Activated T-cell treated with anti-CD3 and anti-CD28 coated beads, Interleukin-2, amount 50 U/mL, for 24 hours (primary cell): ENCODE data around the gene RPS6KC1.
"Not testable (repeated sequence)": the region's sequence is repeated elsewhere in the genome, so short reads cannot be mapped to it uniquely, and the experiment has no call there.

Experiments used
- DNase-seq: peaks from one replicate; pipeline ENCODE4 v3.0.0-alpha.2; 2020
- H3K27ac Mint-ChIP-seq: 2 replicates; pipeline ENCODE4 v1.8.0; 2020; ENCODE audit warnings: mild to moderate bottlenecking, mixed read lengths
- H3K27me3 Mint-ChIP-seq: 2 replicates; pipeline ENCODE4 v1.8.0; 2020; ENCODE audit warnings: mixed read lengths
- H3K36me3 Mint-ChIP-seq: 2 replicates; pipeline ENCODE4 v1.8.0; 2020; ENCODE audit warnings: low read depth, mixed read lengths
- H3K4me1 Mint-ChIP-seq: 2 replicates; pipeline ENCODE4 v1.8.0; 2020; ENCODE audit warnings: low read depth, mixed read lengths
- H3K4me3 Mint-ChIP-seq: 2 replicates; pipeline ENCODE4 v1.8.0; 2020; ENCODE audit warnings: mild to moderate bottlenecking, moderate library complexity, mixed read lengths
- H3K9me3 Mint-ChIP-seq: 2 replicates; pipeline ENCODE4 v1.8.0; 2020; ENCODE audit warnings: mixed read lengths

RPS6KC1 gene

DNA sequence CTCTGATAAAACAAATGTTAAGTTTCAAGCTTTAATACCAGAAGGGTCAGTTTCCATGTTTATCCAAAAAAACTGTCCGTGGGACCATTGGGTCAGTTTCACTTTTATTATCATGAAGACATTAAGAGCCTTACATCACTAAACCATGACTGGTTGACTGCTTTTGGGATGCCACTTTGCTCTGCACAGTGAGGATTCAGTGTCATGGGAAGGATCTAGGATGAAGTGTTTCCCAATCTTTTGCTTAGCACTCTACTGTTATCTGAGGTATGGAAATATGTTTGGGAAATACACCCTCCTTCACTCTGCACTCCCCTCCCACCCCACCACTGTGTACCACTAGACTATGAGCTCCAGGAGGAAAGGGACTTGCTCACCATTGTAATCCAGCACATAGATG lies 16.3 kb downstream of the RPS6KC1 start:
- Mint-ChIP-seq H3K4me1 (peaks cover 16% of the 10 kb centered on the region), H3K27me3 (no peaks in the 10 kb centered on the region), H3K27ac (no peak overlapping the region), H3K4me3 (no peak overlapping the region), H3K36me3 (peaks cover 3% of the 10 kb centered on the region), H3K9me3 (no peaks in the 10 kb centered on the region)
- no peak for DNase-seq

DNA sequence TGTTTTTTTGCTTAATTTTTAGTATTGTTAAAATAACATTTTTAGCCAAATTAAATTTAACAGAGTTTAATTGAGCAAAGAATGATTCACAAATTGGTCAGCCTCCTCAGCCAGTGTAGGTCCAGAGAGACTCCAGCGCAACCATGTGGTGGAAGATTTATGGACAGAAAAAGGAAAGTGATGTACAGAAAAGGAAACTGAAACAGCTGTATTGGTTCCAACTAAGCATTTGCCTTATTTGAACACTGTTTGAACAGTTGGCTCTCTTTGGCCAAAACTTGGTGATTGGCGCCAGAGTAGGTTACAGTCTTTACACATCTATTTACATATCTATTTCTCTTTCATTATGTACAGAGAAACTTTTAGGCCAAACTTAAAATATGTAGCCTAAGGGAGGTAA lies 19.4 kb downstream of the RPS6KC1 start:
- no peaks in the 10 kb centered on the region for H3K27me3 Mint-ChIP-seq
- H3K4me1 Mint-ChIP-seq, result peaks cover 16% of the 10 kb centered on the region
- no peak overlapping the region for H3K27ac Mint-ChIP-seq
- no peak overlapping the region for H3K4me3 Mint-ChIP-seq
- peaks cover 10% of the 10 kb centered on the region for H3K36me3 Mint-ChIP-seq
- DNase-seq, result no peak
- no peaks in the 10 kb centered on the region for H3K9me3 Mint-ChIP-seq

DNA sequence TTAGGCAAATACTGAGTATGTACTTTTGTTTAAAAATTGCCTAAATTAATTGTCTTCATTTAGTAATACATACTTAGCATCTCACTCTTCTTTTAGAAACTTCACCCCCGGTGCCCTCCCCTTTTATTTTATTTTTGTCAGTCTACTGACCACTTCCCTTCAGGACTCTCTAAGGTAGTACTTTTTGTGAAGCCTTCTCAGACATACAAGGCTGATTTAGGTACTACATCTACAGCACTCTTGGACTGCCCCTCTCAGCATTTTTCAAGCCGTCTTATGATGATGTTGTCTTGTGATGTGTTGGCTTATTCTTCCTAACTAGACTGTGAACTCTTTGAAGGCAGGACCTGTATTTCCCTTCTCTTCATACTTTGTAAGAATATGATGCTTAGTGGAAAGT lies 24.7 kb downstream of the RPS6KC1 start:
- H3K27ac Mint-ChIP-seq, result no peak overlapping the region
- no peaks in the 10 kb centered on the region for H3K9me3 Mint-ChIP-seq
- H3K27me3 Mint-ChIP-seq, result no peaks in the 10 kb centered on the region
- no peak overlapping the region for H3K4me3 Mint-ChIP-seq
- DNase-seq, result no peak
- peaks cover 6% of the 10 kb centered on the region for H3K4me1 Mint-ChIP-seq
- peaks cover 16% of the 10 kb centered on the region for H3K36me3 Mint-ChIP-seq

DNA sequence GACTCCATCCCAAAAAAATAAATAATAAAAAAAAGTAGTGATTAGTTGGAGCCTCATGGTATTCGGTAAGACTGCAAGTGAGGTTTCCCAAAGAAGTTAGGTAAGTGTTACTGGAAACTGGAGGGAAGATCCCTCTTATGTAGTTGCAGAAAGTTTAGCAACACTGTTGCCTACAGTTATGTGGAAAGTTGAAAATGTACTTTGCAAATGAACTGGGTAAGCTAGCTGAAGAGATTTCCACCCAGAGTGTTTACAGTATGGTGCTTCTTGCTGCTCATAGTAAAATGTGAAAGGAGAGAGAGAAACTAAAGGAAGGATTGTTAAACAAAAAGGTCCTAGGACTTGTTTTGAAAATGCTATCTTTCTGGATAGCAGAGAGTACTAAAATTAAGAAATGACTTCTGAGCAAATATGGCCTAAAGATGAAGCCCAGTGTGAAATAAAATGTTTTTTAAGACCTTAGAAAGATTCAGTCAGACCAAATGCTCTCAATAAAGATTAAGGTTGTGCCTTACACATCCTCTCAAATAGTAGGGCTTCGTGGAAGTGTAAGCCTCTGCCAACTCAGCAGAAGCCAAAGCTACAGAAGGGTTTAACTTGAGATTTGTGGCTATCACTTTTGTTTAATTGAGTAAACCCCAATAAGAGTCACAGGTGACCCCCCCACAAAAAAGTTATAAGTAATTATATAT lies 31.5 kb downstream of the RPS6KC1 start:
- H3K27me3 Mint-ChIP-seq, result no peaks in the 10 kb centered on the region
- H3K4me1 Mint-ChIP-seq, result peaks cover 20% of the 10 kb centered on the region
- H3K36me3 Mint-ChIP-seq, result peaks cover 53% of the 10 kb centered on the region
- peak overlapping the region; percentile 14 for H3K27ac Mint-ChIP-seq
- DNase-seq, result no peak
- no peaks in the 10 kb centered on the region for H3K9me3 Mint-ChIP-seq
- H3K4me3 Mint-ChIP-seq, result no peak overlapping the region

DNA sequence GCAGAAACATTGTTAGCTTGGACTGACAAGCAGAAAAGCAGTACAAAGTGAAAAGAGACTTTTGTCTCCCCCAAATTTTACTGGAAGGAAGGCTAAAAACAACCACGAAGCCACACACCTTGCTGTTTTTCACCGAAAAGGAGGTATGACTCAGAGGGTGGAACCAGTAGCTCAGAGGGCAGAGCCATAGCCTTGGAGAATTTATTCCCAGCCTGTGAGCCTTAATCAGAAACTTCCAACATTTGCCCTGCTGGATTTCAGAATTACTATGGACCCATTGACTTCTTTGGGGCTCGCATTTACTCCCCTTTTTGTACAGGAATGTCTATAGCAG lies 32.0 kb downstream of the RPS6KC1 start:
- H3K36me3 Mint-ChIP-seq, result peaks cover 58% of the 10 kb centered on the region
- peaks cover 20% of the 10 kb centered on the region for H3K4me1 Mint-ChIP-seq
- no peak overlapping the region for H3K4me3 Mint-ChIP-seq
- H3K27me3 Mint-ChIP-seq, result no peaks in the 10 kb centered on the region
- no peak overlapping the region for H3K27ac Mint-ChIP-seq
- no peak for DNase-seq
- no peaks in the 10 kb centered on the region for H3K9me3 Mint-ChIP-seq

DNA sequence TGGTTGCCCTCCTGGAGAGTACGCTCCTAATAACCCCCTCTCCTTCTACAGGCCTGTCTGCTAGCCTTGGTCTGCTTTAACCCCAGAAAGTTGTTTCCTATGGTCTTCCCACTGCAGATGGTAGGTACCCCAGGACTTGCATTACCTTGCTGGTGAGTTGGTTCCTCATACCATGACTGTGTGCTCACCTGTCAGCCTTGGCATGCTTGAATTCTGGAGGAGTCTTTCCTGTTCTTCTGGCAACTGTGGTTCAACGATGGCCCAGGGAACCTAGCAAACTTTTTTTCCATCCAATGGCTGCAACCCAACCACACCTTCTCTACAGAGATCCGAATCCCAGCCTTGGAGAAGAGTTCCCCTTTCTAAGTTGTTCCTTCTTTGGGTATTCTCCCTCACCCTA lies 36.9 kb downstream of the RPS6KC1 start:
- H3K27me3 Mint-ChIP-seq, result no peaks in the 10 kb centered on the region
- peaks cover 15% of the 10 kb centered on the region for H3K4me1 Mint-ChIP-seq
- no peaks in the 10 kb centered on the region for H3K9me3 Mint-ChIP-seq
- no peak for DNase-seq
- H3K4me3 Mint-ChIP-seq, result no peak overlapping the region
- no peak overlapping the region for H3K27ac Mint-ChIP-seq
- peaks cover 56% of the 10 kb centered on the region for H3K36me3 Mint-ChIP-seq

DNA sequence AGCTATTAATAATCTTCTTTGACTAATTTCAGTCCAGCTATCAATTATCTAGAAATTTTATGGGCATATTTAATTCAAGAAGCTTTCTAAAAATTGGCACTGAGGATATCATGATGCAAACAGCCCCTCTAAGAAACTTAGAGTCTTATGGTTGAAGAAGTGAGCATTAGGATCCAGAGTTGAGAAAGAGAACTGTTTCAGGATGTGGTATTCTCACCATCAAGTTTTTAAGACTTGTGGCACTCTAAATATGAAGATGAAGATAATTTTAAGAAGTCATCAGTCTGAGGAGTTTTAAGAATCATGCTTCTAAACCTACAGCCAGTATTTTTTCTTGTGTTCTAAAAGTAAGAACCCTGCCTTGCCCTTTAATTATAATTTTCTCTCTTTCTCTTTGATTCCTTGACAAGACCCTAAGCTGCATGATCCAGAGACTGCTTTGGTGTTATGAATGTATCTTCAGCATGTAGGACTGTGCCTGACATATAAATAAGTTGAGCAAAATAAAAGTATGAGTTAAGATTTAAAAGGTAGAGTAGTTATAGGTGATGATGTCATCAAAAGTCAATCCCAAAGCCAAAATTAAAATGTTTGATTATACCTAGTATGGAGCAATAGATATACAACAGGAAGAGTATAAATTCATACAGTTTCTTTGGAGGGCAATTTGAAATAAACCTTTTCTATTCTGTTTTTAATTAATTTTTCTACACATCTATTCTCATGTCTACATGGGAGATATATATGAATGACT lies 39.1 kb downstream of the RPS6KC1 start:
- Mint-ChIP-seq H3K4me3 (no peak overlapping the region), H3K36me3 (peaks cover 48% of the 10 kb centered on the region), H3K27me3 (no peaks in the 10 kb centered on the region), H3K27ac (no peak overlapping the region), H3K4me1 (peaks cover 6% of the 10 kb centered on the region), H3K9me3 (no peaks in the 10 kb centered on the region)
- no peak for DNase-seq

DNA sequence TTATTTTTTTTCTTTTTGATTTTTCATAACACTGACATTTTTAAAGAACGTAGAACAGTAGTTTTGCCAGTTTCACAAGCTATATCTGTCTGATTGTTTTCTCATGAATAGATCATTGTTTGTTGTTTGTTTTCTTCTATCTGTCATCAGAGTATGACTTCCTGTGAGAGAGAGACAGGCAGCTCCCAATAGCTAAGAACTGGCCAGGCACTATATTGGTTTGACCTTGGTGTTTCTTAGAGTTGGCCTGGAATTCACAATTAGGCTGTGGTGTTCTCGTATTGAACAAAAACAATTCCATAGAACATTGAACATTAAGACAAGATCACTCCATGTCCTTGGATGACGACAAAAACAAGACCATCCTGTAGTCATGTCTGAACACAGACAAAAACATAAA lies 43.4 kb downstream of the RPS6KC1 start:
- no peak overlapping the region for H3K27ac Mint-ChIP-seq
- H3K36me3 Mint-ChIP-seq, result peaks cover 36% of the 10 kb centered on the region
- H3K27me3 Mint-ChIP-seq, result no peaks in the 10 kb centered on the region
- peaks cover 6% of the 10 kb centered on the region for H3K4me1 Mint-ChIP-seq
- H3K4me3 Mint-ChIP-seq, result no peak overlapping the region
- no peaks in the 10 kb centered on the region for H3K9me3 Mint-ChIP-seq
- no peak for DNase-seq

DNA sequence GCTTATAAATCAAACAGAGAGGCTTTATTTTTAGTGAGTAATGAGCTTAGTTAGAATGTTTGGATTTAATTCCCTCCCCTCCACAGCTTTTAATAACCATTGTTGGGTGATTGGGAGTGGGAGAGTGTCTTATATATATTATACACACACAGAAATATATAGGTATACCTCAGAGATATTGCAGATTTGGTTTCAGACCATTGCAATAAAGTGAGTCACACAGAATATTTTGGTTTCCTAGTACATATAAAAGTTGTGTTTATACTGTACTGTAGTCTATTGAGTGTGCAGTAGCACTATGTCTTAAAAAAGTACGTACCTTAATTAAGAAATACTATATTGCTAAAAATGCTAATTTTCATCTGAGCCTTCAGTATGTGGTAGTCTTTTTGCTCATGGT lies 44.4 kb downstream of the RPS6KC1 start:
- H3K4me3 Mint-ChIP-seq, result no peak overlapping the region
- H3K27ac Mint-ChIP-seq, result no peak overlapping the region
- no peaks in the 10 kb centered on the region for H3K9me3 Mint-ChIP-seq
- no peaks in the 10 kb centered on the region for H3K4me1 Mint-ChIP-seq
- H3K36me3 Mint-ChIP-seq, result peaks cover 37% of the 10 kb centered on the region
- H3K27me3 Mint-ChIP-seq, result no peaks in the 10 kb centered on the region
- no peak for DNase-seq

DNA sequence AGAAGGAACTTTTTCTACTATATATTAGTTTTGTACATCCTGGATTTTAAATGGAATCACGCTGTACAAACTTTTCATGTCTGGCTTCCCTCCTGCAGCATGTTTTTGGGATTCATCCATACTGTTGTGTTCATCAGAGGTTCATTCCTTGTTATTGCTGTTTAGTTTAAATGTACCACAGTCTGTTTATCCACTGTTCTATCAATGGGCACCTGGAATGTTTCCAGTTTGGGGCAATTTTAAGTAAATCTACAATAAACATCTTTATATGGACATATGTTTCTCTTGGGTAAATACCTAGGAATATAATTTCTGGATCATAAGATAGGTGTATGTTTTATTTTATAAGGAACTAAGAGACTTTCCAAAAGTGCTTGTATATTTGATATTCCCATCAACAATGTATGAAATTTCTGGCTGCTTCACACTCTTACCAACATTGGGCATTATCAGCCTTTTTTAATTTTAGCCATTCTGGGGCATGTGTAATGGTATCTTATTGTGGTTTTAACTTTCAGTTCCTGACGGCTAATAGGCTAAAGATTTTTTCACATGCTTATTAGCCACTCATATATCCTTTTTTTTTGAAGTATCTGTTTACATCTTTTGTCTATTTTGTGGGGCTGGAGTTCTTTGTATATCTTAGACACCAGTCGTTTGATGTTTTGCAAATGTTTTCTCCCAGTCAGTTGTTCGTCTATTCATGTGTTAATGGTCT lies 48.8 kb downstream of the RPS6KC1 start:
- H3K9me3 Mint-ChIP-seq, result no peaks in the 10 kb centered on the region
- H3K27ac Mint-ChIP-seq, result no peak overlapping the region
- H3K36me3 Mint-ChIP-seq, result peaks cover 30% of the 10 kb centered on the region
- DNase-seq, result no peak
- peaks cover 13% of the 10 kb centered on the region for H3K4me1 Mint-ChIP-seq
- no peak overlapping the region for H3K4me3 Mint-ChIP-seq
- H3K27me3 Mint-ChIP-seq, result no peaks in the 10 kb centered on the region

DNA sequence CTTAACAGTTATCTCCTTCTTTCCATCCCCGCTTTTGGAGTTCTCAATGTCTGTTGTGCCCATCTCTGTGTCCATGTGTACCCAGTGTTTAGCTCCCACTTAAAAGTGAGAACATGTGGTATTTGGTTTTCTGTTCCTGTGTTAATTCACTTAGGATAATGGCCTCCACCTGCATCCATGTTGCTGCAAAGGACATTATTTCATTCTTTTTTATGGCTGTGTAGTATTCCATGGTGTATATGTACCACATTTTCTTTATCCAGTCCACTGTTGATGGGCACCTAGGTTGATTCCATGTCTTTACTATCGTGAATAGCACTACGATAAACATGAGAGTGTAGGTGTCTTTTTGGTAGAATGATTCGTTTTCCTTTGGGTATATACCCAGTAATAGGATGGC lies 49.5 kb downstream of the RPS6KC1 start:
- H3K4me1 Mint-ChIP-seq, result peaks cover 13% of the 10 kb centered on the region
- not testable (repeated sequence) for H3K9me3 Mint-ChIP-seq, H3K4me3 Mint-ChIP-seq, H3K27ac Mint-ChIP-seq, DNase-seq, H3K27me3 Mint-ChIP-seq
- peaks cover 29% of the 10 kb centered on the region for H3K36me3 Mint-ChIP-seq

DNA sequence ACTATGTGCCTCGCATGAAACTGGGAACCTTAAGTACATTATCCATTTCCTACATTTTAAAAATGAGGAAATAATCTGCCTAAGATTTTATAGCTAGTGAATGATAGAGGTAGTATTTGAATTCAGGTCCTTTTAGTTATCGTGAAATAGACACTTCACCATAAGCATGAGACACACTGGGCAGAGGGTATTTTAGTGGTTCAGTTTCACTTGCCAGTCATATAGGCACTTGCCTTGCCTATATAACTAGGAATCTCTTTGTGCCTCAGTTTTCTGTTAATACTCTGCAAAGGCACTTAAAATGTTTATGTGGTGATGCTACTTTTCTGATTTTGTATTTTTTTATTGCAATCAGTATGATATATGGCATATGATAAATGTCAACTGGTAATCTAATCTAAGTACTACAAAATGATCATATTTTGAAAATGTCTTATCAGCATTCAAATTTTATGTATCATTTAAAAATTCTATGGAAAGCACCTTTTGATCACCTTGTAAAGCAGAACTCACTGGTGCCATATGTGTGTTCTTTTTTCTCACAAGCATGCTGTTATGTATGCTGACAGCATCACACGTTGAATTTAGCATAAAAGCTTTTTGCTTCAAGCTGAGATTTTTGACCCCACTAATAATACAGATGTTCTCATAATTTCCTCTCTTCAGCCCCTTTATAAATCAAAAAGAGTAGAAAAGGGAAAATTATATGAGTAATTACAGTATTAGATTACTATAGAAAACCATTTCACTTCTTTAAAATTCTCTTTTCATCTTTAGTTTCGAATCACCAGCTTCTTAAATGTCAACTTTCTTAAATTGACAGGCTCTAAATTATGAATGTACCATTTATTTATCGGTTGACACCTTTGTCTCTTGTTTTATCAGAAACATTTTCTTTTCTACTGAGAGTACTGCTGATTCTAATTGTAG lies 52.6 kb downstream of the RPS6KC1 start:
- Mint-ChIP-seq H3K4me1 (peaks cover 13% of the 10 kb centered on the region), H3K36me3 (peaks cover 31% of the 10 kb centered on the region), H3K27ac (peak overlapping the region; percentile 8), H3K27me3 (no peaks in the 10 kb centered on the region), H3K9me3 (no peaks in the 10 kb centered on the region), H3K4me3 (no peak overlapping the region)
- DNase-seq, result no peak

DNA sequence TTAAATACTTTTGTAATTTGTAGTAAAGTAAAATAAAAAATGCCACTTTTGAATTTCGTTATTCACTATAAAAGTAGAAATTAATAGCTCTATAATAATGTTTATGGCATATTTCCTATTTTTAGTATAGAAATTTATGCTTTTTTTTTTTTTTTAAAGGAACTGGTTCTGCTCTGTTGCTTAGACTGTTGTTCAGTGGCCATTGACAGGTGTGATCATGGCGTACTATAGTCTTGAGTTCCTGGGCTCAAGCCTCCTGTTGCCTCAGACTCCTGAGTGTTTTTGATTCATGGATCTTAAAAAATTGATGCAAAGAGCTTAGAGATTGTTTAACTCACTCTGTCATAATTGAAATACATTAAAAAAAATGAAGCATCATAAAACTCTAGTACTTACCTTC lies 53.6 kb downstream of the RPS6KC1 start:
- peaks cover 15% of the 10 kb centered on the region for H3K4me1 Mint-ChIP-seq
- H3K36me3 Mint-ChIP-seq, result peaks cover 28% of the 10 kb centered on the region
- H3K27me3 Mint-ChIP-seq, result no peaks in the 10 kb centered on the region
- no peak overlapping the region for H3K4me3 Mint-ChIP-seq
- DNase-seq, result no peak
- H3K27ac Mint-ChIP-seq, result no peak overlapping the region
- no peaks in the 10 kb centered on the region for H3K9me3 Mint-ChIP-seq

DNA sequence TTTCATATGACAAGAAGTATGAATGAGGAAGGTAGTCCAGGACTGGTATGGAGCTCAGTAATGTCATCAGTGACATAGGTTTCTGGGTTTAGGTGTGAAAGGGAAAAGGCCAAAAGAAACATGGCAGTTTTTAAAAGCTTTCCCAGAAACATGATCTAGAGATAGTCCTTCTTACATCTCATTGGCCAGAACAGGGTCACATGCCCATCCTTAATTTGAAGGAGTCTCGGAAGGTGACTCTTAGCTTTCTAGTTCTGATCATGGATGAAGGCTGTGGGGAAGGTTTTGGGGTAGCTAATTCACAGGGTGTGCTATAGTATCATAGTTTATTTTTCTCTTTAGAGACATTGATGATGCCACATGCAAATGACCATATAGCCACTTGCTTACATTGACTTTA lies 55.3 kb downstream of the RPS6KC1 start:
- Mint-ChIP-seq H3K36me3 (peaks cover 23% of the 10 kb centered on the region), H3K27ac (no peak overlapping the region), H3K27me3 (no peaks in the 10 kb centered on the region), H3K4me3 (no peak overlapping the region), H3K4me1 (peaks cover 23% of the 10 kb centered on the region), H3K9me3 (no peaks in the 10 kb centered on the region)
- no peak for DNase-seq
